GM12864 (cell line): Measurements from ENCODE around the gene HTR2B.

Experiments
- DNase-seq: peaks from one replicate; pipeline ENCODE4 v3.0.0-alpha.2; 2011; ENCODE audit warnings: low read depth
- H3K4me3 ChIP-seq: 2 replicates; pipeline ENCODE4 v1.5.1; 2011; ENCODE audit warnings: mild to moderate bottlenecking, low read depth, low read length, control low read depth
- TF ChIP-seq, protein P1 (sequence below): IDR thresholded peaks from 2 replicates; pipeline ENCODE4 v1.5.1; 2011; ENCODE audit warnings: low read depth, mild to moderate bottlenecking, moderate library complexity, low read length, control low read depth, inconsistent platforms; ENCODE audit errors: missing control alignments

Gene HTR2B

DNA sequence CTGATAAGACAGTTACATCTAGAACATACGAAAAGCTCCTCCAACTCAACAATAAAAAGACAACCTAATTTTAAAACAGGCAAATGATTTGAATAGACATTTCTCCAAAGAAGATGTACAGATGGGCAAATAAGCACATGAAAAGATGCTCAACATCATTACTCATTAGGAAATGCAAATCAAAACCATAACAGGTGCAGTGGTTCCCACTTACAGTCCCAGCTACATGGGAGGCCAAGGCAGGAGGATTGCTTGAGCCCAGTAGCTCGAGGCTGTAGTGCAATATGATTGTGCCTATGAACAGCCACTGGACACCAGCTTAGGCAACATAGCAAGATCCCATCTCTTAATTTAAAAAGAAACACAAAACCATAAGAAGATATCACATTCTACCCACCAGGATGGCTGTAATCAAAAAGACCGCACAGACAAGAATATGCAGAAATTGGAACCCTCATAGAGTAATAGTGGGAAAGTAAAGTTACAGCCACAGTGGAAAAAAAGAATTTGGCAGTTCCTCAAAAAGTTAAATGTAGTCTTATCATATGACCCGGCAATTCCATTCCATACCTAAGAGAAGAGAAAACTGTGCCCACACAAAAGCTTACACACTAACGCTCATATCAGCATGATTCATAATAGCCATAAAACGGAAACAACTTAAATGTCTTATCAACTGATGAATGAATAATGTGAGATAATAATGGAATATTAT, 43.1 kb upstream of the HTR2B start:
- TF ChIP-seq, protein P1, sequence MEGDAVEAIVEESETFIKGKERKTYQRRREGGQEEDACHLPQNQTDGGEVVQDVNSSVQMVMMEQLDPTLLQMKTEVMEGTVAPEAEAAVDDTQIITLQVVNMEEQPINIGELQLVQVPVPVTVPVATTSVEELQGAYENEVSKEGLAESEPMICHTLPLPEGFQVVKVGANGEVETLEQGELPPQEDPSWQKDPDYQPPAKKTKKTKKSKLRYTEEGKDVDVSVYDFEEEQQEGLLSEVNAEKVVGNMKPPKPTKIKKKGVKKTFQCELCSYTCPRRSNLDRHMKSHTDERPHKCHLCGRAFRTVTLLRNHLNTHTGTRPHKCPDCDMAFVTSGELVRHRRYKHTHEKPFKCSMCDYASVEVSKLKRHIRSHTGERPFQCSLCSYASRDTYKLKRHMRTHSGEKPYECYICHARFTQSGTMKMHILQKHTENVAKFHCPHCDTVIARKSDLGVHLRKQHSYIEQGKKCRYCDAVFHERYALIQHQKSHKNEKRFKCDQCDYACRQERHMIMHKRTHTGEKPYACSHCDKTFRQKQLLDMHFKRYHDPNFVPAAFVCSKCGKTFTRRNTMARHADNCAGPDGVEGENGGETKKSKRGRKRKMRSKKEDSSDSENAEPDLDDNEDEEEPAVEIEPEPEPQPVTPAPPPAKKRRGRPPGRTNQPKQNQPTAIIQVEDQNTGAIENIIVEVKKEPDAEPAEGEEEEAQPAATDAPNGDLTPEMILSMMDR = no peak
- no peak for DNase-seq

GRCh38 chr2:231163414-231164095, 38.7 kb upstream of the HTR2B start:
- DNase-seq = no peak
- TF ChIP-seq, protein P1 = no peak
- H3K4me3 ChIP-seq = no peak overlapping the region

More for the DNA sequence above, 43.1 kb upstream of the HTR2B start:
- H3K4me3 ChIP-seq = no peak overlapping the region

DNA sequence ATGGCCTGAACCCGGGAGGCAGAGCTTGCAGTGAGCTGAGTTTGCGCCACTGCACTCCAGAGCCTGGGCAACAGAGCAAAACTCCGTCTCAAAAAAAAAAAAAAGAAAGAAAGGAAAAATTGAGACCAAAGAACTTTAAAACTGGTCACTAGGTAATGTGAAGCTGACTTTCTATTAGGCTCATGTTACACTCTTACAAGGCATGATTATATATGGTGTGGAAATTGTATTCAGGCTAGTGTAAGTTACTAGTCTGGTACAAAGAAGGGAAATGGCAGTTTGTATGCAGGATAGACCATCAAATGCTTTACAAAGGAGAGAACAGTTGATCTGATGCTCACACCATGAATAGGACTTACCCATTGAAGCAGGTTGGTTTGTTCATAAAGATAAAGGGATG, 38.2 kb upstream of the HTR2B start:
- no peak overlapping the region for H3K4me3 ChIP-seq
- no peak for DNase-seq
- TF ChIP-seq, protein P1 = no peak

GRCh38 chr2:231161877-231162329, 37.1 kb upstream of the HTR2B start:
- no peak overlapping the region for H3K4me3 ChIP-seq
- TF ChIP-seq, protein P1 = no peak
- no peak for DNase-seq

DNA sequence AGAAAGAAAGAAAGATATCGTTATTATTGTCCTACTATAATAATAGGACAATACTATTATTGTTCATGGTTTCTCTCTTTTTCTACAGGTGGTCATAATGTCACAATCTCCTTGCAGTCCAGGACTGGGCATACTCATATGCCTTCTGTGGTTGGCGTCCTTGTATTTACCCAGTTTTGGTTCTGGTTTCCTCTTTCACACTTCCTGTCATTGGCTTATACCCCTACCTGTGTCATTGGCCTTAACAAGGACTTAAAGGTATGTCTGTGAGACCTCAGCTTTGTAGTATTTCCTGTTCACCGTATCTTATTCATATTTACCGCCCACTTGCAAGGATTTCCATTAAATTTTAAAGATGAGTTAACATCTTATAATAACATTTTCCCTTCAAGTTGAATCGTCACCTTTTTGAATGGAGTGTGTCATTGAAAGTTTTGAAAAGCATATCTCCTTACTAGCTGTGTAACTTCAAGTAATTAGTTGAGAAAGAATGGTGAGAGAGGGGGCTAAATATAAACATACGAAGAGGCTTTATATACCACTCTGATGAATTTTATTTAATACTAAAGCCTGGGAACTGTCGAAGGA, 36.5 kb upstream of the HTR2B start:
- DNase-seq = no peak
- no peak overlapping the region for H3K4me3 ChIP-seq
- TF ChIP-seq, protein P1 = no peak

- TF ChIP-seq, protein P1 = no peak
- no peak overlapping the region for H3K4me3 ChIP-seq
- no peak for DNase-seq
Measured at GRCh38 chr2:231160701-231161100, 35.9 kb upstream of the HTR2B start.
